Measurements from ENCODE around the gene BAHCC1.
A peak's percentile ranks its signal among the peaks of the same experiment; 100 is the strongest.

The BAHCC1 gene

DNA sequence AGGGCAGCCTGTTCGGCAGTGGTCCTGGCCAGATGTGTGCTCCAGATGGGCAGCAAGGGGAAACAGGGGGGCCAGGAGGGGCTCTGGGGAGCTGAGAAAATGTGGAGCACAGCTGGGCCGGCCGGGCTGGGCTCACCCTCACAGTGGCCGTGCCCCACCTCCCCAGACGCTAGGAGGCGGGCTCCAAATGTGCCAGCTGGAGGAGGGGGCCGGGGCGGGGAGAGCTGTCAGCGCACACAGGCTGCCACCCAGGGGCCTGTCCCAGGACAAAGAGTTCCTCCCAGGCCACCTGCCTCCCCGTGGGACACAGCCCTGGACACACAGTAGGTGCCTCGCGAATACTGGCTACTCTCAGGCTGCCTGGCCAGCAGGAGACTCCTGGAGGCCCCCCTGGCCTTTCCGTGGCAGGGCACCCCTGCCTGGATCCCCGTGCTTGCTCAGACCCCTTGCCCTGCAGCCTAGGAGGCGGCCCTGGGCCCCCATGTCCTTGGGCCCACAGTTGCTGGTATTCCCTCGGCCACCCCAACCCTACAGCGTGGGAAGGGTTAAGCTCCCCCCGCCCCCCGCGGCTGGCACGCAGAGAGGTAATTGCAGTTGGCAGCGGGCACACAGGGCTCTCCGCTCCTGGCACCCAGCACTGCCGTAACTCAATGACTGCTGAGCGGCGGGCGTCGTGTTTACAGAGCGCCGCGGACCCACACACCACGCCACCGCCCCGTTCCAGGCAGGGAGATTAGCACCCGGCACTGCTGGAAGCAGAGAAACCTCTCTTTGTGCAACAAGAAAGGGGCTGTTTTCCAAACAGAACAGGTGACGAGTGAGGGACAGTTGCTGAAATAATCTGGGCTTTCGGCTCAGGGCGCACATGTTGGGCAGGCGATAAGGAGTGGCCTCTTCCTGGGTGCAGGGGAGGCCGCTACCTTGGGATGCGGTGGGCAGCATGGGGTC lies 32.2 kb downstream of the BAHCC1 start:
- DNase-seq (ENCODE audit: low spot score) = no peak

DNA sequence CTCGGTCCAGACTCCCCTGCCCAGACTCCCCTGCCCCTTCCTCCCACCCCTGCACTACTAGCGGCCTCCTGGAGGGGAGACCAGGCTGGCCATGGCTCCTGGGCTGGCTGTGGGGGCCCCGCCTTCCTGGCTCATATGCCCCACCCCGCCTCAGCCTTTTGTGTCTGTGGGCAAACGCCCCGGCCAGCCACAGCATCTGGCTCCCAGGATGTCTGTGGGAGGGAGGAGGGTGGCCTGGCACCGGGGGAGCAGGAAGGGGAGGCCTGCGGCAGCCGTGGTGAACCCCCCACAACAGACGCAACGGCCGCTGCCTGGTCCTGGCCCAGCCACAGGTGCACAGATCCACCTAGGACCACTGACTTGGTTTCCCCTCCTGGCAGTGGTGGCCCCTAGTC lies 32.9 kb downstream of the BAHCC1 start:
- no peak for DNase-seq (ENCODE audit: low spot score)

DNA sequence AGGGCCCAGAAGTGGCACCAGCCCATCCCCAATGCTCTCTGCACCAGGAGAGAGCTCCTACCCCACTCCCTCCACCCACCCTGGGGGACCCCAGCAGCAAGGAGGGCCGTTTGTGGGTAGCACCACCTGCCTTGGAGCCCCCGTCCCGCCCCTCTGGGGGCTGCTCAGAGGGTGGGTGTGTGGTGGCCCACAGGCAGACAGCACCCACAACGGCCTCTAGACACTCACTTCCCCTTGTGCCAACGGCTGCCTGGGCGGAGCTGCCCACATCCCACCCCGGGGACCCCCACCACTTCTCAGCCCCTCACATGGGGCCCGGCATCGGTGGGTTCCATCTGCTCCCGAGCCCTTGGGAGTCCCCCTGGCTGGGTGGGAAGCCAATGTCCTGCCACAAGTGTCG lies 33.3 kb downstream of the BAHCC1 start:
- no peak for DNase-seq (ENCODE audit: low spot score)

DNA sequence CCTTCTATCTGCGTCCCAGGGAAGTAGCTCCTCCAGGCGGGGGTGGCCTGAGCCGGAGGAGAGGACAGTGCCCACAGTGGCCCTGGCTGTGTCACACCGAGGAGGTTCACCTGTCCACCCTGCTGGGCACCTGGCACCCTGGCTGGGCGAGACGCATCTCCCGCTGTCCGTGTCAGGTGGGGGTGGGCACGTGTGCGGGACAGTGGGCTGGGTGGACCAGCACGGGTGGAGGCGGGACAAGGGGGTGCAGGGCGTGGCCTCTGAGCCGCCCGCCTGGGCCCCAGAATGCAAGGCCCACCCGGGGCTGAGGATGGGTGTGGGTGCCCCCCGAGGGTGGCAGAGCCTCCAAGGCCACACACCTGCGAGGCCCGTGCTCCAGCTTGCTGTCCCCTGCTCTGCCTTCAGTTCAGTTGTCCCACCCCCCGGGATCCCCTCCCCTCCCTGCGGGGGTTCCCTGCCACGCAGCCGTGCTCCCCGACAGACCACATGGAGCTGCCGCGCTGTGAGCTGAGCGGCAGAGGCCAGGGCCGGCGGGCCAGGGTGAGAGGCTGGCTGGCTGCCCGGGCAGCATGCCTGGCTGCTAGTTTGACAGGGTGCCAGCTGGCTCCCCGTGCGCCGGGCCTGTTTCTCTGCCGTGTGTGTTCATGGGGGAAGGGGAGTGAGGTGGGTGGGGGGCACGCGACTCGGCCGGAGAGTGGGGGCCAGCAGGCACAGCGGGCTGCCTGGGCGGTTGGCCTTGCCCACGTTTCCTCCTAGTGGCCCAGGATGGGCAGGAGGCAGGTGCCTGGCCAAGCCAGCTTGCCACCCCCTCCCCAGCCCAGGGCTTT lies 33.9 kb downstream of the BAHCC1 start:
- DNase-seq (ENCODE audit: low spot score) = peak; percentile 89

DNA sequence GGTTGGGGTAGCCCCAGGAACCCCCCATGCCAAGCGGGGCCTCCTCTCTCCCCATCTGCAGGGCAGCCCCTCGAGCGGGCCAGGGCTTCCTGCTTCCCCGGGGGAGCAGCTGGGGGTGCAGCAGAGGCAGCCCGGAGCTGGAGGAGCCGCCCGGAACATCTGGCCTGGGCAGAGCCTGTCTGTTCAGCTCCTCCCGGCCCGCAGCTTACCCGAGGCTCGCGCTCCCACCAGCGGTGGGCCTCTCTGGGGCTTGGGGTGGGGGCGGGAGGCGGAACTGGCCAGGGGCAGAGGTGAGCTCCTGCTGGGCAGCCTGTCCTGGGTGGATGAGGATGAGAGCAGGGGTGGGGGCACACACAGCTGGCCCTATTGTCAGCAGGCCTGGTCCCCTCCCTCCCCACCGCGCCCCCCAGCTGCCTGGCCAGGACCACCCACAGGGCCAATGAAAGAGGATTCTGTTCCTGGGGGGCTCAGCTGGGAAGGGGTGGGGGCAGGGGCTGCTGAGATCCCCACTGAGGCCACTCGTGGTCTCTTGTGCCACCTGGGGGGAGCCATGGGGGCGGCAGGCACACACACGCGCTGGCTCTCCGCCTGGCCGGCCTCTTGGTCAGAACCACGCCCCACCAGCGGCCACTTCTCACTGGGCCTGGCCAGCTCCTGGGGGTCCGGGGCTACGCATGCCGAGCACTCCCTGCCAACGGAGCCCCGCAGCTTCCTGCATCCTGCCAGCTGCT lies 34.7 kb downstream of the BAHCC1 start:
- no peak for DNase-seq (ENCODE audit: low spot score)

DNA sequence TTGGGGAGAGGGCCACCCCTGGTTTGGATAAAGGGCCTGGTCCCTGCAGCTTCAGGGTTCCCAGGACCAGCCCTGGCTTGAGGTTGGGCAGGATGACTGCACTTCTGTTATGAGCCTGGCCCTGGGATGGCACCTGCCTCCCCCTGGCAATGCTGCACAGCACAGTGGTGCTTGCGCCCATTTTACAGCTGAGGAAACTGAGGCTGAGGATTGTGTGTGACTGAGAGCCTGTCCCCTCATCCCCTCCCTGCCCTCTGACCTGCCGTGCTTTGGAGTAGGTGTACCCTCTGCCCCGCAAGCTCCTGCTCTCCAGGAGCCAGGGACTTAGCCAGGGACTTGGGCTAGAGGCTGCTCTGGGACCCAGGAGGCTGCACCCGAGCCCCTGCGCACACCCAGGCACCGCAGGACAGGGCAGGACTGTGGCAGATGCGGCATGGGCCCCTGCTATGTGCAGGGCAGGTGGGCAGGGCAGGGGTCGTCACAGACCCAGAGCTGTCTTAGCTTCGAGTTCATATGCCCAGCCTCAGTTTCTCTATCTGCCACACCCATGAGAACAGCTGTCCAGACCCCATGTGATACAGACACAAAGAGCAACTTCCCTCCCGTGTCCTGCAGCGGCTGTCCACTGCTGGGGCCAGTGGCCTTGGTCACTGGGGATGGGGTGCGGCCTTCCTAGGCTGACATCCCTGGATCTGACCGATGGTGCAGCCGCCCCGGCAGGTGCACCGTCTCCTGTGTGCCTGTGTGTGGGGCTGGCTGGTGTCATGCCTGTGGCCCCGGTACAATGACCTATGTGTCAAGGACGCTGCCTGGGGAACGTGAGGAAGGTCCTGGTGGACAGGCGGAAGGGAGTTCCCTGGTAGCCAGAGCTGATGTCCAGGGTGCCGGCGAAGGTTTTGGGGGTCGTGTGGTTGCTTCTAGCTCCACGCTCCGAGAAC lies 36.6 kb downstream of the BAHCC1 start:
- no peak for DNase-seq (ENCODE audit: low spot score)

DNA sequence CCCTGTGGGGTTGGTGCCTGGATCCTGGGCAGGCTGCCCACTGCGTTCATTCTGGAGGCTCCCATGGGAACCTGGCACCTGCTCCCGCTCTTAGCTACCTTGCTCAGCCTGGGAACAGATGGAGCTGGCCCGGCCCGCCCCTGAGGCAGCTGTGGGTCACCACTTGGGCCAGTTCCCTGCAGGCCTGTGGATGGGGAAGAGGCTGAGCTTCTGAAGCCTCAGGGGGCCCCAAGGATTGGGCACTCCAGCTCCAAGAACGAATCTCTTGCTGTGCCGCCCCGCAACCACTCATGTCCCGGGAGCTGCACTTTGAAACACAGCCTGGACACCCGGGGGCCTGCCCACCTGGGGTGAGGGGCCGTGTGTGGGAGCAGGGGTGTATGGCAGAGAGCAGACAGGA lies 37.7 kb downstream of the BAHCC1 start:
- no peak for DNase-seq (ENCODE audit: low spot score)

DNA sequence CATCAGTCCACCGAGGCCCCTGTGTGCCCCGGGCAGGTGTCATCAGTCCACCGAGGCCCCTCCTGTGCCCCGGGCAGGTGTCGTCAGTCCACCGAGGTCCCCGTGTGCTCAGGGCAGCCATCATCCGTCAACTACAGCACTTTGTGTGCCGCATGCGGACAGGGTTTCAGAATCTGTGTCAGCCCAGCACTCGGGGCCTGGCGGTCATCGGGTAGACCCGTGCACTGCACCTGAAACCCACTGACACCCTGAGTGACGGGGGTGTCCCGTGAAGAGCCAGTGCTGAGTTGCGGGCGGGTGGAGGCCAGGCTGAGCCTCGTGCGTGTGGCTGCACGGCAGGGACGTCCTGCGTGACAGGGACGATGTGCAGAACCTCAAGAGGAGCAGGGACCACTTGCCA lies 38.4 kb downstream of the BAHCC1 start:
- no peak for DNase-seq (ENCODE audit: low spot score)

DNA sequence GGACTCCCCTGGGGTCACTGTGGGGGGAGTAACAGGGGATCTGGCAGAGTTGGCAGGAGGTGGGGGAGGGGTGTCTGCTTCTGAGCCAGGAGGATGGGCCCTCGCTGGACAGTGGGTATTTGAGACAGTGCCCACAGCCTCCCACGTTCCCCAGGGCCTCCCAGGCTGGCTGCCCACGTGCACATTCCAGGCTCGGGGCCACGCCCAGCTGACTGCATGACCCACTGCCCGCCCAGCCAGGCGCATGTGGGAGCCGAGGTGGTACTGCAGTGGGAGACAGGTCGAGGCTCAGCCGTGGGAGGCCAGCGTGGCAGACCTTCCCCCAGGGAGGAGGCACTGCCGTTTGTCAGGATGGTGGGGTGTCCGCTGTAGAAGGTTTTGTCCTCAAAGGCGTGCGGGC lies 38.8 kb downstream of the BAHCC1 start:
- DNase-seq (ENCODE audit: low spot score) = no peak

DNA sequence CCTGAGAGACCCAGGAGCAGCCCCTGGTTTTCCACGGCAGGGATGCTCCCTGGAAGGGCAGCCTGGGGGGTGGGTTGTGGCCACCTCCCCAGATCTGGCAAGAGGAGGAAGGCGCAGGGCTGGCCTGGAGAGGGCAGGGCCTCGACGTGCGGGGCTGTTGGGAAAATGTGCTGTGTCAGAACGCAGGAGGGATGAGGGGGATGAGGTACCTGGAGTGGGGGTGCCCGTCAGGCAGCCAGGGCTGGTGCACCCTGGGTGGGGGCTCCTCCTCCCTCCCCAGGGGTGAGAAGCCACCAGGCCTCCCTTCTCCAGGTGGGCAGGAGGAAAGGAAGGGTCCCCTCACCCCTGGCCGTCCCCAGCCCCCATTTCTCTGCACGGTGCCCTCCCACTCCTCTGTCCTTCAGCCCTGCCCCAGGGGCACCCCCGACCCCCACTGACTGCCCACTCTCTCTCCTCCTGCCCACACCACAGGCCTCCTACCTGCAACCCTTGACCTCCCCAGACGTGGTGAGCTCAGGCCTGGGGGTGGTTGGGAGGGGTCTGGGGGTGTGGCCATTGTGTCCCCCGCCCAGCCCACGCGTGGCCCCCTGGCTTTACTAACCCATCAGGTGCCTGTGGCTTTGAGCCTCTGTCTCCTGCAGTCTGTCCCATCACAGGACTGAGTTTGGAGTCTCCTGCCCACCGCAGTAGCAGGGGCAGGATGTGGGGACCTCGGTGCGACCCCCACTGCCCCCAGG lies 39.6 kb downstream of the BAHCC1 start:
- no peak for DNase-seq (ENCODE audit: low spot score)

DNA sequence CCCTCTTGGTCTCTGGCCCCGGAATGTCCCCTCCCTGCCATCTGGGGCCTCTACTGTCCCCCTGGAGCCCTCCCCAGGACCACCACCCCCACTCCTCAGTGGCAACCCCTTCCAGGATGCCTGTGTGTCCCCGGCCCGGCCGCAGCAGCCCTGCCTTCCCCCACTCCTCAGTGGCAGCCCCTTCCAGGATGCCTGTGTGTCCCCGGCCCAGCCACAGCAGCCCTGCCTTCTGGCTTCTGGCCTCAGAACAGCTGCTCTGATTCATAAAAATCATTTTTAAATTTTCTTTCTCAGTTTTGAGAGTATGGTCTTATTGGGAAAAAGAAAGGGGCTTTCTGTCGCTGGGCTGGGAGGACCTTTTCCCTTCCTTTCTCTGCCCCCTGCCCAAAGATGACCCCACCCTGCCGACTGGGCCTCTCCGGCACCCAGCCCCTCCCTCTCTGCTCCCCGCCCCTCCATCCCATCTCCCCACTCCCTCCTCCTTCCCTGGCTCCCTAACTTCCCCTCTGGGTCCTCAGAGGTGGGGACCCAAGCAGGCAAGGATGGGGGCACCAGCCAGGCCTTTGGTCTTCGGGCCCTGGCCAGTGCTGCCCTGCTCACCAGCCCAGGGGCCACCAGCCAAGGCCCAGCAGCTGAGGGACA lies 40.5 kb downstream of the BAHCC1 start:
- DNase-seq (ENCODE audit: low spot score) = no peak

DNA sequence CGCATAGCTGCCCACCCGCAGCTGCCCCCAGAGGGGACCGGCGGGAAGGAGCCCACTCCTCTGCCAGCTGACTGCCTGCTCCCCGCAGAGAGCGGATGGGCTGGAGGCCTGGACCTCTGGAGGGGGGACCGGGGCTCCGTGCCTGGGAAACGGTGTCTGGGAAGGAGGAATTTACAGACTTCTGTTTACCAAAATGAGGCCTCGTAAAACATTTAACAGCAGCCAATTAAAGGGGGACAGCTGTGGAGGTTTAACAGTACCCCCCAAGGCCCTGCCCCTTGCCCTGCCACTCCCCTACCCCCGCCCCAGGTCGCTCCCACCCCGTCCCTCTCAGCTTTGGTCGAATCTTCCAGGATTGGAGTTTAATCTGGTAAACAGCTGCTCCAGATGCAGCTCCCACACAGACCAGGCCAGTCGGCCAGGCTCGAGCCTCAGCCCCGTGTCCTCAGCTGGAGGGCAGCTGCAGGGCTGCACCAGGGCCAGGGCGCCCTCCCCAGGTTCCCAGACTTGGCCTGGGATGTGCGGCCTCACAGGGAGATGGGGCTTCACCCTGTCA lies 41.1 kb downstream of the BAHCC1 start:
- DNase-seq (ENCODE audit: low spot score) = peak; percentile 85

DNA sequence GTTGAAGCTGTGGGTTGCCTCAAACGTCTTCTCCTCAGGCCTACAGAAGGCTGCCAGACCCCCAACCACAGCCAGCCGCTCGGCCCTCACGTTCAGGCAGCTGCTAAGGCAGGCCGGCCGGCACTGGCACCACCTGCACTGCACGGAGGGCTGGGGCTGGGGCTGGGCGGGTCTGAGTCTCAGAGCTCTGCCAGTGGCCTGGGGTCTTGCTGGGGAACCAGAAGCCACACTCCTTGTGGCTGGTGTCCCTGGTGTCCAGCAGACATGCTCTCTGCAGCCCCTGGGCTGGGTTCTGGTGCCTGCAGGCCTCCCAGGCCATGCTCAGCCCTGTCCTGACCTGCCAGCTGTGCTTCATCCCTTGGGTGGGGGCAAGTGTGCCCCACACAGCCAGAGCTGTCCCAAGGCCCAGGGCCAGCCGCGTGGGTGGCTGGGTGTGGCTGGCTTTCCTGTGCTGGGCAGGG lies 42.0 kb downstream of the BAHCC1 start:
- DNase-seq (ENCODE audit: low spot score) = no peak

DNA sequence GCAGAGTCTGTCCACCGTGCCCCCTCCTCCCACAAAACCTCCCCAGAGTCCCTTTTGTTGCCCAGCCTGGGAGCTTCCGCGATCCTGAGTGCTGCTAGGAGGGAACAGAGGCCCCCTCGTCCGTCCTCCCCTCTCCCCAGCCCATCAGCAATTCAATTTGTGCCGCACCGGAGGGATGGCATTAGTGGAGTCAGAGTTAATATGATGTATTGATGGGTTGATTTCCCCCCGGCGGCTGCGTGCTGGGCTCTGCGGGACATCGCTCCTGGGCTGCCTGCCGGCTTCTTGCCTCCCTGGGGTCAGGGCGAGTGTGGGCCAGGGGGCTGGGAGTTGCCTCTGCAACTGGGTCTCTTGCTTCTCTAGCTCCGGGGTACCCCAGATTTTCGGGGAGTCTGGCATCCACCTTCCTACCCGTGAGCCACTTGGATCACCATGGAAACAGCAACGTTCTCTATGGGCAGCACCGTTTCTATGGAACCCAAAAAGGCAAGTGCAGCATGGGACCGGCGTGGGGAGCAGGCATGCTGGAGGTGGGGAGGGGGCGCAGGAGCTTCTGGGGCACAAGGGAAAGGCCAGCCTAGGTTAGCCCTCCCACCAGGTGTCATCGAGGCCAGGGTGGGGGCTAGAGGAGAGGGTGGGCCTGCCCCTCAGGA lies 42.9 kb downstream of the BAHCC1 start:
- DNase-seq (ENCODE audit: low spot score) = no peak

DNA sequence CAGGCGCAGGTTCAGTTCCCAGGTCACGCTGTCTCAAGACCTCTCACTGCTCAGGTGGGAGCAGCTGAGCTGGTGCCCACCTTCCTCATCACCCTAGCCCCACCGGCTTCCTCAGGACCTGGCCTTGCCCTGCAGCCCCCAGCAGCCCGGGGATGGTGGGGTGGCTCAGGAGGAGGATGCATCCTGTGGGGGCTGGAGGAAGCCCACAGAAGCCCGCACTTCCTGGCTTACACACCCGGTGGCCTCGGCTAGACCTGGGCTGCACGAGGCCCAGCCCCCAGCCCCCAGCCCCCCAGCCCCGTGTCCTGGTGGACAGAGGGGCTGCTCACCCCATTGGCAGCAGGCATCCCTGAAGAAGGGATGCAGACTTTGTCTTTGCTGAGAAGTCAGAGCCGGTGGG lies 43.4 kb downstream of the BAHCC1 start:
- no peak for DNase-seq (ENCODE audit: low spot score)

DNA sequence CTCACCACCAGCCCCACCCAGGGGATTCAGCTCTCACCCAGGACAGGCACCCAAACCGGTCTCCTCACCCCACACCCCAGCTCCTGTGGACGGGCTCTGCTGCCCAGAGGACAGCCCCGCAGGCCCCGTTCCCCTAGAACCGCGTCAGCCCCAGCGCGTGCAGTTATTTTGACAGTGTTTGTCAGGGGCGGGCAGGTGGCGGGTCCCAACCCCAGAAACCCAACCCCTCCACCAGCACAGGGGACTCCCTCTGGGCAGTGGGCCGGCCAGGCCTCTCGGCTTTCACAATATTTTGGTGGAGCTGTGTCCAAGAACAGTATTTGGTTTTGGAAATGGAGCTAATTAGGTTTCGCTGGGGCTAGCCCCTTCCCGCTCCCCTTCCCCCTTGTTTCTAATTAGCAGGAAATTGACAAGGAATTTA lies 44.8 kb downstream of the BAHCC1 start:
- no peak for DNase-seq (ENCODE audit: low spot score)

DNA sequence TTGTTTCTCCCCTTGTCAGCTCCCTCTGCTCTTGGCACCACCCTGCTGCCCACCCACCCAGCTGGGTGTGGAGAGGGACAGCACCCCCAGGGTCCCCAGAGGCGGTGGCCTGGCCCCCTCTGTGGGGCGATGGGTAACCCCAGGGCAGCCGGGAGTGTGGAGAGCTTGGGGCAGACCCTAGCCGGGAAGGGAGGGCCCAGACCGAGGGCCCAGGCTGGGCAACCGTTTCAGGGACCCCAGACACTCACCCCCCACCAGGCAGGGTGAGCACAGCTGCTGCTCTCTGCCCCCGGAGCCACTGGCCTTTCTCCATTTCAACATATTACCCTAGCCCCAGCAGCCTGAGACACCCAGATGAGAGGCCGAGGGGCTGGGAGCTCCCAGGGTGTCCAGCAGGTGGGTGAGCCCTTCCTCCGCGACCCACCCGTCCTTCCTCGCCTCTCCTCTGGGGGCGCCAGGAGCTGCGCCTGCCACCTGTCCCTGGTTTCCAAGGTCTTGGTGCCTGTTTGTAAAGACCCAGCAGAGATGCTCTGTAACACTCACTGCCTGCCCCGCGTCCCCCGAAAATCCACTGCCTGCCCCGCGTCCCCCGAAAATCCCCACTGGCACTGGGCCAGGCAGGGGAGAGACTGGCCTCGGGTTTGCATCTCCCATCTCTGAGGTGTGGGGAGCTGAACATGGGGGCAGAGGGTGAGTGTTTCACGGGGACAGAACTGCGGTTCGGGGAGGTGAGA lies 45.4 kb downstream of the BAHCC1 start:
- DNase-seq (ENCODE audit: low spot score) = no peak

DNA sequence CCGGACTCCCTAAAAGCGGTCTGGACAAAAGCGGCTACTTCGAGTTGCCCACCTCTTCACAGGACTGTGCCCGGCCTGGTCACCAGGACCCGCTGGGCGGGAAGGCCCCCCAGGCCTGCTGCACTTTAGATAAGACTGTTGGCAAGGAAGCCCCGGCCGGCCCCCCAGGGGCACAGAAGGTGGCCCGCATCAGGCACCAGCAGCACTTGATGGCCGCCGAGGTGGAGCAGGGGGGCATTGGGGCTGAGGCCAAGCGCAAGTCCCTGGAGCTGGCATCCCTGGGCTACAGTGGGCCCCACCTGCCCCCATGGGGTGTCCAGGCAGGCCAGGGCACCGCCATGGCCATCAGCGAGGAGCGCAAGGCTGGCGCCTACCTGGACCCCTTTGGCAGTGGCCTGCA lies 47.5 kb downstream of the BAHCC1 start:
- no peak for DNase-seq (ENCODE audit: low spot score)
